IPS DF 19.7 (cell line): ENCODE results near the gene CASP8AP2.
"Not testable (repeated sequence)": the region's sequence is repeated elsewhere in the genome, so short reads cannot be mapped to it uniquely, and the experiment has no call there.

Experiments
- DNase-seq: peaks from one replicate; pipeline ENCODE4 v3.0.0-alpha.2; 2013; ENCODE audit warnings: low read depth, low spot score

Gene CASP8AP2

GRCh38 chr6:89829472-89830169 is at the start of gene CASP8AP2:
CASP8AP2 (plus strand) TSS chr6:89829880.
- peak; percentile 97 for DNase-seq

- DNase-seq: no peak
Measured at GRCh38 chr6:89781070-89782034, 48.3 kb upstream of the CASP8AP2 start.

- no peak for DNase-seq
Measured at GRCh38 chr6:89782222-89782621, 47.5 kb upstream of the CASP8AP2 start.

GRCh38 chr6:89783293-89783692 is 46.4 kb upstream of the CASP8AP2 start:
- not testable (repeated sequence) for DNase-seq

GRCh38 chr6:89784838-89785237 is 44.8 kb upstream of the CASP8AP2 start:
- no peak for DNase-seq

- DNase-seq: no peak
Measured at GRCh38 chr6:89786970-89787369, 42.7 kb upstream of the CASP8AP2 start.

- DNase-seq: no peak
Measured at GRCh38 chr6:89787660-89788328, 41.9 kb upstream of the CASP8AP2 start.

GRCh38 chr6:89789980-89790379 is 39.7 kb upstream of the CASP8AP2 start:
- DNase-seq: no peak

GRCh38 chr6:89790403-89790802 is 39.3 kb upstream of the CASP8AP2 start:
- no peak for DNase-seq

- DNase-seq: peak; percentile 38
Measured at GRCh38 chr6:89792881-89793280, 36.8 kb upstream of the CASP8AP2 start.

- DNase-seq: no peak
Measured at GRCh38 chr6:89793586-89793985, 36.1 kb upstream of the CASP8AP2 start.

GRCh38 chr6:89794324-89794723 is 35.4 kb upstream of the CASP8AP2 start:
- no peak for DNase-seq

- DNase-seq: no peak
Measured at GRCh38 chr6:89797317-89797716, 32.4 kb upstream of the CASP8AP2 start.

GRCh38 chr6:89799096-89799495 is 30.6 kb upstream of the CASP8AP2 start:
- no peak for DNase-seq

- DNase-seq: peak; percentile 38
Measured at GRCh38 chr6:89799756-89800155, 29.9 kb upstream of the CASP8AP2 start.

- no peak for DNase-seq
Measured at GRCh38 chr6:89803271-89803670, 26.4 kb upstream of the CASP8AP2 start.

- DNase-seq: no peak
Measured at GRCh38 chr6:89805814-89806371, 23.8 kb upstream of the CASP8AP2 start.

- no peak for DNase-seq
Measured at GRCh38 chr6:89807581-89807980, 22.1 kb upstream of the CASP8AP2 start.

- not testable (repeated sequence) for DNase-seq
Measured at GRCh38 chr6:89813422-89813821, 16.3 kb upstream of the CASP8AP2 start.

GRCh38 chr6:89817481-89817880 is 12.2 kb upstream of the CASP8AP2 start:
- DNase-seq: peak; percentile 88

- DNase-seq: no peak
Measured at GRCh38 chr6:89818977-89819335, 10.7 kb upstream of the CASP8AP2 start.
